CD4-positive, alpha-beta T cell (primary cell): ENCODE data around the gene LRSAM1. TPM values are rescaled to one million over a fixed set of nuclear protein-coding genes. Genes with fewer than 3 reads are reported as not detected.

Experiments
- ATAC-seq: fragments of 200-7000 bp; cut with Tn5 transposase; one replicate; pipeline ENCODE4 v1.10.0; 2022; ENCODE audit warnings: mild to moderate bottlenecking; ENCODE audit not compliant: poor library complexity
- CTCF ChIA-PET: fragments of 350-600 bp; sonication (Branson Sonifier 250); formaldehyde crosslinking; loops from one replicate; lab custom pipeline; 2021; ENCODE audit warnings: antibody characterized with exemption, inconsistent platforms; lab: Charles Lee
- POLR2A ChIA-PET: fragments of 350-600 bp; sonication (Branson Sonifier 250); formaldehyde crosslinking; loops from one replicate; lab custom pipeline; 2021; ENCODE audit warnings: antibody characterized with exemption, inconsistent platforms; lab: Charles Lee
- DNase-seq, 14 experiments: peaks; one replicate each; pipeline ENCODE4 v3.0.0-alpha.2; 2013 to 2020; ENCODE audit warnings: mixed read lengths in 2 of 14
- H3K27ac ChIP-seq, 2 donors: one replicate each; pipeline versions ENCODE4 v1.5.1 to v1.7.0; 2013; ENCODE audit warnings: low read length in 2 of 2, low read depth in 1 of 2, mild to moderate bottlenecking in 1 of 2
- H3K27me3 ChIP-seq, 2 experiments: 1 replicate in 1 of 2; 2 replicates in 1 of 2; pipeline versions ENCODE4 v1.6.1 to v1.7.0; 2013; ENCODE audit warnings: low read length in 2 of 2, control low read depth in 1 of 2, mild to moderate bottlenecking in 1 of 2, moderate library complexity in 1 of 2; ENCODE audit not compliant: insufficient read depth in 2 of 2, control insufficient read depth in 1 of 2
- H3K36me3 ChIP-seq: one replicate; pipeline ENCODE4 v1.6.1; 2013; ENCODE audit warnings: low read length, control low read depth; ENCODE audit not compliant: insufficient read depth
- H3K4me1 ChIP-seq: one replicate; pipeline ENCODE4 v1.6.1; 2013; ENCODE audit warnings: low read length, control low read depth; ENCODE audit not compliant: insufficient read depth
- H3K4me3 ChIP-seq: one replicate; pipeline ENCODE4 v1.5.1; 2013; ENCODE audit warnings: mild to moderate bottlenecking, low read length, moderate library complexity
- H3K9me3 ChIP-seq, 2 experiments: 1 replicate in 1 of 2; 2 replicates in 1 of 2; pipeline versions ENCODE4 v1.6.1 to v1.7.0; 2013; ENCODE audit warnings: low read length in 2 of 2, mild to moderate bottlenecking in 2 of 2, control low read depth in 1 of 2, moderate library complexity in 1 of 2; ENCODE audit not compliant: control insufficient read depth in 1 of 2, insufficient read depth in 1 of 2
- H3K27ac Mint-ChIP-seq: one replicate; pipeline ENCODE4 v1.8.0; 2020; ENCODE audit warnings: mixed read lengths
- H3K27me3 Mint-ChIP-seq: one replicate; pipeline ENCODE4 v1.8.0; 2021; ENCODE audit warnings: mixed read lengths
- H3K36me3 Mint-ChIP-seq: one replicate; pipeline ENCODE4 v1.8.0; 2021; ENCODE audit warnings: low read depth, mixed read lengths
- H3K4me1 Mint-ChIP-seq: one replicate; pipeline ENCODE4 v1.8.0; 2021; ENCODE audit warnings: low read depth, mixed read lengths
- H3K4me3 Mint-ChIP-seq: one replicate; pipeline ENCODE4 v1.8.0; 2020; ENCODE audit warnings: mild to moderate bottlenecking, mixed read lengths
- H3K9me3 Mint-ChIP-seq: one replicate; pipeline ENCODE4 v1.8.0; 2020; ENCODE audit warnings: mixed read lengths
- CTCF ChIP-seq: fragments of 200-600 bp; IDR thresholded peaks from one replicate; pipeline ENCODE4 v1.8.0; 2022; ENCODE audit warnings: antibody characterized with exemption, mild to moderate bottlenecking
- intact Hi-C, 2 experiments: fragments of 100-400 bp; cut with DNase I in 1 of 2; cut with micrococcal nuclease in 1 of 2; formaldehyde crosslinking; loops; one replicate each; pipeline versions ENCODE4 v1.15.1 to v1.9.0; 2023 to 2025; cut with DNase I, micrococcal nuclease
- total RNA-seq, 174 experiments: library from RNA in 2 of 174; stranded (reverse) in 2 of 174; gene quantifications; one replicate each; pipeline ENCODE4 v1.2.3 and lab custom pipeline; 2021 to 2026

The LRSAM1 gene
- total RNA-seq, 2 experiments from 2014 or later = 11.4 to 16.0 TPM

GRCh38 chr9:127537014-127537413, 85.7 kb downstream of the LRSAM1 start:
- Histone ChIP-seq H3K4me1 (no peaks in the 10 kb centered on the region), H3K9me3 (no peaks in the 10 kb centered on the region), H3K27me3 (no peaks in the 10 kb centered on the region), H3K36me3 (no peaks in the 10 kb centered on the region), H3K4me3 (no peak overlapping the region), H3K27ac (no peak overlapping the region)
- no peak overlapping the region for H3K4me3 Mint-ChIP-seq
- no peaks in the 10 kb centered on the region for H3K27me3 Mint-ChIP-seq
- no peaks in the 10 kb centered on the region for H3K36me3 Mint-ChIP-seq
- no peaks in the 10 kb centered on the region for H3K9me3 Mint-ChIP-seq
- TF ChIP-seq CTCF = no peak
- DNase-seq (no peak), ATAC-seq (no peak)
- POLR2A ChIA-PET = no interaction called here
- CTCF ChIA-PET = no interaction called here
- intact Hi-C loops = no loop called here
- no peaks in the 10 kb centered on the region for H3K4me1 Mint-ChIP-seq
- H3K27ac Mint-ChIP-seq = no peak overlapping the region

GRCh38 chr9:127537792-127538191, 86.5 kb downstream of the LRSAM1 start:
- DNase-seq = no peak
- Histone ChIP-seq H3K27me3 (no peaks in the 10 kb centered on the region), H3K36me3 (no peaks in the 10 kb centered on the region), H3K9me3 (no peaks in the 10 kb centered on the region), H3K27ac (no peak overlapping the region), H3K4me1 (no peaks in the 10 kb centered on the region), H3K4me3 (no peak overlapping the region)
- Mint-ChIP-seq H3K9me3 (no peaks in the 10 kb centered on the region), H3K36me3 (no peaks in the 10 kb centered on the region), H3K4me3 (no peak overlapping the region), H3K27ac (no peak overlapping the region), H3K4me1 (no peaks in the 10 kb centered on the region), H3K27me3 (no peaks in the 10 kb centered on the region)
- intact Hi-C loops = no loop called here
- CTCF ChIA-PET = no interaction called here
- no peak for ATAC-seq
- no peak for TF ChIP-seq CTCF
- POLR2A ChIA-PET = no interaction called here

GRCh38 chr9:127538849-127539258, 87.5 kb downstream of the LRSAM1 start:
- ChIA-PET POLR2A (no interaction called here), CTCF (interaction anchor here (0.6 kb wide), 1 partner anchor 814 kb away, joined by 6 read pairs; no protein-coding TSS in a partner anchor)
- no peaks in the 10 kb centered on the region for H3K9me3 ChIP-seq
- H3K9me3 Mint-ChIP-seq = no peaks in the 10 kb centered on the region
- H3K36me3 ChIP-seq = no peaks in the 10 kb centered on the region
- H3K27me3 Mint-ChIP-seq = no peaks in the 10 kb centered on the region
- no peak overlapping the region for H3K4me3 Mint-ChIP-seq
- H3K4me1 ChIP-seq = no peaks in the 10 kb centered on the region
- no peak for DNase-seq
- H3K4me3 ChIP-seq = no peak overlapping the region
- no peak for ATAC-seq
- no peaks in the 10 kb centered on the region for H3K4me1 Mint-ChIP-seq
- no peaks in the 10 kb centered on the region for H3K27me3 ChIP-seq
- no peak overlapping the region for H3K27ac Mint-ChIP-seq
- intact Hi-C loops = no loop called here
- no peak overlapping the region for H3K27ac ChIP-seq
- TF ChIP-seq CTCF = no peak
- no peaks in the 10 kb centered on the region for H3K36me3 Mint-ChIP-seq
